Keratinocyte (primary cell): ENCODE results near the gene PLEKHH2. TPM values are rescaled to one million over a fixed set of nuclear protein-coding genes. Genes with fewer than 3 reads are reported as not detected.
"Not testable (repeated sequence)": the region's sequence is repeated elsewhere in the genome, so short reads cannot be mapped to it uniquely, and the experiment has no call there.

Experiments
- DNase-seq: peaks from one replicate; pipeline ENCODE4 v3.0.0-alpha.2; 2011; ENCODE audit warnings: low read depth, missing footprints, low spot score
- FAIRE-seq: peaks from 2 replicates; lab custom pipeline; 2011; peaks lifted over from hg19 to GRCh38; lab: Jason Lieb, UNC
- H2AFZ ChIP-seq: 2 replicates; pipeline ENCODE4 v1.6.0; 2012; ENCODE audit warnings: low read length, control low read depth, inconsistent platforms; ENCODE audit not compliant: control insufficient read depth
- H3K27ac ChIP-seq: 2 replicates; pipeline ENCODE4 v1.5.1; 2011; ENCODE audit warnings: low read length; ENCODE audit not compliant: control insufficient read depth, insufficient read depth
- H3K27me3 ChIP-seq: 3 replicates; pipeline ENCODE4 v1.6.0; 2011; ENCODE audit warnings: low read length; ENCODE audit not compliant: control insufficient read depth, insufficient read depth; ENCODE audit errors: extremely low read depth
- H3K36me3 ChIP-seq, 2 experiments: 2 replicates in 1 of 2; 3 replicates in 1 of 2; pipeline ENCODE4 v1.5.1; 2011; ENCODE audit warnings: low read length in 2 of 2, mild to moderate bottlenecking in 1 of 2; ENCODE audit not compliant: control insufficient read depth in 2 of 2, insufficient read depth in 2 of 2; ENCODE audit errors: extremely low read depth in 1 of 2
- H3K4me1 ChIP-seq: 3 replicates; pipeline ENCODE4 v1.5.1; 2011; ENCODE audit warnings: low read length; ENCODE audit not compliant: control insufficient read depth, insufficient read depth; ENCODE audit errors: extremely low read depth
- H3K4me2 ChIP-seq: 3 replicates; pipeline ENCODE4 v1.6.0; 2011; ENCODE audit warnings: low read depth, low read length; ENCODE audit not compliant: control insufficient read depth, insufficient read depth; ENCODE audit errors: extremely low read depth
- H3K4me3 ChIP-seq, 3 experiments: fragments of 200-600 bp in 1 of 3; sonication (generic) in 1 of 3; 2 replicates in 2 of 3; 3 replicates in 1 of 3; pipeline ENCODE4 v1.5.1; 2011 to 2016; ENCODE audit warnings: low read length in 3 of 3, mild to moderate bottlenecking in 3 of 3, control low read depth in 2 of 3, inconsistent platforms in 1 of 3, low read depth in 1 of 3, mixed read lengths in 1 of 3, mixed run types in 1 of 3, moderate library complexity in 1 of 3; ENCODE audit not compliant: control insufficient read depth in 2 of 3, insufficient read depth in 2 of 3; ENCODE audit errors: extremely low read depth in 1 of 3
- H3K79me2 ChIP-seq: 2 replicates; pipeline ENCODE4 v1.6.0; 2012; ENCODE audit warnings: low read length; ENCODE audit not compliant: control insufficient read depth, insufficient read depth
- H3K9ac ChIP-seq: 3 replicates; pipeline ENCODE4 v1.6.0; 2011; ENCODE audit warnings: low read length; ENCODE audit not compliant: control insufficient read depth, insufficient read depth; ENCODE audit errors: extremely low read depth
- H3K9me1 ChIP-seq: 3 replicates; pipeline ENCODE4 v1.6.0; 2011; ENCODE audit warnings: low read length; ENCODE audit not compliant: control insufficient read depth, insufficient read depth; ENCODE audit errors: extremely low read depth
- H3K9me3 ChIP-seq: 2 replicates; pipeline ENCODE4 v1.5.1; 2012; ENCODE audit warnings: low read depth, low read length; ENCODE audit not compliant: control insufficient read depth
- H4K20me1 ChIP-seq: 3 replicates; pipeline ENCODE4 v1.6.0; 2011; ENCODE audit warnings: low read length; ENCODE audit not compliant: control insufficient read depth, insufficient read depth; ENCODE audit errors: extremely low read depth
- EZH2 ChIP-seq: IDR thresholded peaks from one replicate; pipeline ENCODE4 v1.6.1; 2012; ENCODE audit warnings: inconsistent platforms, mild to moderate bottlenecking, low read length, moderate library complexity
- dilution Hi-C: fragments of 300-500 bp; cut with MboI; formaldehyde crosslinking; loops from one replicate; pipeline ENCODE4 v1.7.0; 2020; ENCODE audit warnings: low sequenced_read_pairs; ENCODE audit not compliant: extremely low pct_ligation_motif_present
- polyA plus RNA-seq, 5 experiments: library from polyadenylated mRNA; depleted of rRNA in 3 of 5; stranded (reverse) in 3 of 5; stranded (forward) in 1 of 5; unstranded in 1 of 5; fragments of >200 nt; gene quantifications; 1 replicate in 1 of 5; 2 replicates in 3 of 5; 3 replicates in 1 of 5; pipeline versions ENCODE4 v1.2.1 to v1.2.3, GENCODE V29; 2011 to 2012; ENCODE audit warnings: missing spikeins in 2 of 5, low read depth in 1 of 5, low replicate concordance in 1 of 5
- TF ChIP-seq, protein P1 (sequence below), 3 experiments: IDR thresholded peaks in 1 of 3; conservative IDR thresholded peaks in 1 of 3; optimal IDR thresholded peaks in 1 of 3; 2 replicates in 2 of 3; 3 replicates in 1 of 3; pipeline versions ENCODE3 to v1.5.1; 2011; ENCODE audit warnings: low read length in 3 of 3, mild to moderate bottlenecking in 3 of 3, moderate library complexity in 2 of 3, control low read depth in 1 of 3, inconsistent platforms in 1 of 3; ENCODE audit not compliant: insufficient read depth in 2 of 3; ENCODE audit errors: extremely low read depth in 1 of 3

PLEKHH2 gene
- polyA plus RNA-seq, 1 donor (not counting 4 experiments of a cell fraction or from before 2014, with no cell fraction given), result 1.3 TPM

DNA sequence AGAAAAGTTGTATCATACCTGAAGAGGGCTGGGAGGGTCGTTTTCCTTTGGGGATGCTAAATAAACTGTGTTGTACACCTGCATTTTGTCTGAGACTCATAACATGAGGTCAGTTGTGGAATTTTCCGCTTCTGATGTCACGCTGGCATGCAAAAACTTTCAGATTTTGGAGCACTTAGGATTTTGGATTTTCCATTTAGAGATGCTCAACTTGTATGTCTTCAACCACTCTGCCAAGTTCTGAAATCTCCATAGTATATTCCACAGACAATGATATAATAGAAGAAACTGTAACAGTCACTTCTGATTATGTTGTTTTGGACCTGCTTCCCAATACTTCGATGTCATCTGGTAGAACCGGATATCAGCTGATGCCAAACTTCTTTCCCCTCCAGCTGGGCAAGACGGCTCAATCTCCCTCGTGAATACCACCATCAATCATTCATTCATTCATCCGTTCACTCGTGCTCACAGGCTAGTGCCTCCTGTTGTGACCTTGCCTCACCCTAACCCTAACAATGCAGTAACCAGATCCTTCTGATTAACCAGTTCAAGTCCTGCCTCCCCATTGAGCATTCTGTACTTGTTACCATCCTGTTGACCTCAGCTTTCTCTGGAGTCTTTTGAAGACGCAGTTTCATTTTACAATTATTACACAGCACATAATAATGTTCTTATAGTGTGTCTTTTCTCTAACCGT is 5.3 kb upstream of the PLEKHH2 start:
- H3K4me1 ChIP-seq, result peaks cover 3% of the 10 kb centered on the region
- H4K20me1 ChIP-seq, result no peaks in the 10 kb centered on the region
- no peak overlapping the region for H3K4me2 ChIP-seq
- no peaks in the 10 kb centered on the region for H3K79me2 ChIP-seq
- H3K27me3 ChIP-seq, result peaks cover 10% of the 10 kb centered on the region
- no peak overlapping the region for H3K4me3 ChIP-seq
- no peak for DNase-seq
- TF ChIP-seq EZH2, result no peak
- TF ChIP-seq, protein P1, sequence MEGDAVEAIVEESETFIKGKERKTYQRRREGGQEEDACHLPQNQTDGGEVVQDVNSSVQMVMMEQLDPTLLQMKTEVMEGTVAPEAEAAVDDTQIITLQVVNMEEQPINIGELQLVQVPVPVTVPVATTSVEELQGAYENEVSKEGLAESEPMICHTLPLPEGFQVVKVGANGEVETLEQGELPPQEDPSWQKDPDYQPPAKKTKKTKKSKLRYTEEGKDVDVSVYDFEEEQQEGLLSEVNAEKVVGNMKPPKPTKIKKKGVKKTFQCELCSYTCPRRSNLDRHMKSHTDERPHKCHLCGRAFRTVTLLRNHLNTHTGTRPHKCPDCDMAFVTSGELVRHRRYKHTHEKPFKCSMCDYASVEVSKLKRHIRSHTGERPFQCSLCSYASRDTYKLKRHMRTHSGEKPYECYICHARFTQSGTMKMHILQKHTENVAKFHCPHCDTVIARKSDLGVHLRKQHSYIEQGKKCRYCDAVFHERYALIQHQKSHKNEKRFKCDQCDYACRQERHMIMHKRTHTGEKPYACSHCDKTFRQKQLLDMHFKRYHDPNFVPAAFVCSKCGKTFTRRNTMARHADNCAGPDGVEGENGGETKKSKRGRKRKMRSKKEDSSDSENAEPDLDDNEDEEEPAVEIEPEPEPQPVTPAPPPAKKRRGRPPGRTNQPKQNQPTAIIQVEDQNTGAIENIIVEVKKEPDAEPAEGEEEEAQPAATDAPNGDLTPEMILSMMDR (optimal IDR thresholded peaks at IDR 0.05 in 1 of 3, IDR thresholded peaks at IDR 0.05 in 1 of 3, conservative IDR thresholded peaks at IDR 0.05 in 1 of 3; ENCODE audit: extremely low read depth in 1 of 3, insufficient read depth in 2 of 3, low read length in 3 of 3), result no peak
- FAIRE-seq, result no peak
- H2AFZ ChIP-seq, result no peak overlapping the region
- no peaks in the 10 kb centered on the region for H3K36me3 ChIP-seq
- no peaks in the 10 kb centered on the region for H3K9me1 ChIP-seq
- H3K9ac ChIP-seq, result no peak overlapping the region
- no peak overlapping the region for H3K27ac ChIP-seq
- H3K9me3 ChIP-seq, result no peaks in the 10 kb centered on the region
- dilution Hi-C loops, result no loop called here

- H3K27ac ChIP-seq, result no peak overlapping the region
- TF ChIP-seq EZH2, result no peak
- TF ChIP-seq, protein P1 (optimal IDR thresholded peaks at IDR 0.05 in 1 of 3, IDR thresholded peaks at IDR 0.05 in 1 of 3, conservative IDR thresholded peaks at IDR 0.05 in 1 of 3; ENCODE audit: extremely low read depth in 1 of 3, insufficient read depth in 2 of 3, low read length in 3 of 3), result no peak
- peaks cover 10% of the 10 kb centered on the region for H3K27me3 ChIP-seq
- no peaks in the 10 kb centered on the region for H3K9me3 ChIP-seq
- H3K9me1 ChIP-seq, result no peaks in the 10 kb centered on the region
- H3K79me2 ChIP-seq, result no peaks in the 10 kb centered on the region
- H3K4me3 ChIP-seq, result no peak overlapping the region
- no peaks in the 10 kb centered on the region for H4K20me1 ChIP-seq
- no peaks in the 10 kb centered on the region for H3K36me3 ChIP-seq
- H2AFZ ChIP-seq, result no peak overlapping the region
- FAIRE-seq (no peak), DNase-seq (no peak)
- peaks cover 7% of the 10 kb centered on the region for H3K4me1 ChIP-seq
- no peak overlapping the region for H3K4me2 ChIP-seq
- dilution Hi-C loops, result no loop called here
- no peak overlapping the region for H3K9ac ChIP-seq
Measured at GRCh38 chr2:43634604-43635306, 2.3 kb upstream of the PLEKHH2 start.

- H4K20me1 ChIP-seq, H3K79me2 ChIP-seq, H3K9me3 ChIP-seq, H3K4me1 ChIP-seq, H3K36me3 ChIP-seq, H3K9ac ChIP-seq, dilution Hi-C loops, FAIRE-seq, H3K27me3 ChIP-seq, H3K27ac ChIP-seq, H3K4me3 ChIP-seq, H3K9me1 ChIP-seq, H2AFZ ChIP-seq, DNase-seq, H3K4me2 ChIP-seq: not testable (repeated sequence)
Measured at GRCh38 chr2:43636153-43636552, 907 bp upstream of the PLEKHH2 start.
